Fibroblast of lung (primary cell): Measurements from ENCODE around the gene KBTBD13.

Experiments used
- EZH2 ChIP-seq: IDR thresholded peaks from 2 replicates; pipeline ENCODE4 v1.5.1; 2012; ENCODE audit warnings: low read length, control low read depth, mild to moderate bottlenecking; ENCODE audit errors: missing control alignments
- TF ChIP-seq, protein P1 (sequence below), 2 donors: IDR thresholded peaks in 1 of 2; conservative IDR thresholded peaks in 1 of 2; 1 replicate in 1 of 2; 2 replicates in 1 of 2; pipeline ENCODE4 v1.5.1; 2011 to 2012; ENCODE audit warnings: low read length in 2 of 2, control low read depth in 1 of 2, inconsistent platforms in 1 of 2, low read depth in 1 of 2, mild to moderate bottlenecking in 1 of 2

DNA sequence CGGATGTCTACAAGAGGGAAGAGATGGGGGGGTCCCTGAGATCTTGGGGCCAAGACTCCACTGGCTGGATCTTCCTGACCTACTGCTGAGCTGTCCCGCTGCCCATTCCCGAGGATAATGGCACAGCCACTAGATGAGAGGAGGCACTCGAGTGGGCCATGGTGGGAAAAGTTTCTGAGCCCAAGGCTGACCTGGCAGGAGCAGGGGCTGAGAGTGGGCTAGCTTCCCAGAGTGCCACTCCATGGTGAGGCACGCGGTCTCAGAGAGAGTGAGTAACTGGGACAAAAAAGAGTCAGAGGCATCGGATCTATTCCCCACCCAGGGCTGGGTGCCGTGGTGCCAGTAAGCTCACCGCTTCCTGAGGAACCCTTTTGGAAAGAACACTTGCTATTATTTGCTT is 20.4 kb upstream of the KBTBD13 start:
- TF ChIP-seq, protein P1, sequence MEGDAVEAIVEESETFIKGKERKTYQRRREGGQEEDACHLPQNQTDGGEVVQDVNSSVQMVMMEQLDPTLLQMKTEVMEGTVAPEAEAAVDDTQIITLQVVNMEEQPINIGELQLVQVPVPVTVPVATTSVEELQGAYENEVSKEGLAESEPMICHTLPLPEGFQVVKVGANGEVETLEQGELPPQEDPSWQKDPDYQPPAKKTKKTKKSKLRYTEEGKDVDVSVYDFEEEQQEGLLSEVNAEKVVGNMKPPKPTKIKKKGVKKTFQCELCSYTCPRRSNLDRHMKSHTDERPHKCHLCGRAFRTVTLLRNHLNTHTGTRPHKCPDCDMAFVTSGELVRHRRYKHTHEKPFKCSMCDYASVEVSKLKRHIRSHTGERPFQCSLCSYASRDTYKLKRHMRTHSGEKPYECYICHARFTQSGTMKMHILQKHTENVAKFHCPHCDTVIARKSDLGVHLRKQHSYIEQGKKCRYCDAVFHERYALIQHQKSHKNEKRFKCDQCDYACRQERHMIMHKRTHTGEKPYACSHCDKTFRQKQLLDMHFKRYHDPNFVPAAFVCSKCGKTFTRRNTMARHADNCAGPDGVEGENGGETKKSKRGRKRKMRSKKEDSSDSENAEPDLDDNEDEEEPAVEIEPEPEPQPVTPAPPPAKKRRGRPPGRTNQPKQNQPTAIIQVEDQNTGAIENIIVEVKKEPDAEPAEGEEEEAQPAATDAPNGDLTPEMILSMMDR (conservative IDR thresholded peaks at IDR 0.05 in 1 of 2, IDR thresholded peaks at IDR 0.05 in 1 of 2; ENCODE audit: low read depth in 1 of 2, low read length in 2 of 2) = no peak
- no peak for TF ChIP-seq EZH2
